ENCODE results near the gene AATK. TPM values are rescaled to one million over a fixed set of nuclear protein-coding genes. Genes with fewer than 3 reads are reported as not detected.
A peak's percentile ranks its signal among the peaks of the same experiment; 100 is the strongest.

AATK gene
- total and polyA plus RNA-seq, 9 of the 15 experiments (the other 6 are each of a cell fraction or from before 2014, with no cell fraction given): 0.11 to 0.55 (median 0.38) TPM; not detected in 5

- Histone ChIP-seq H3K79me2 (ENCODE audit: control insufficient read depth, insufficient read depth, low read length) (no peaks in the 10 kb centered on the region), H3K9me3 (replicated peaks; ENCODE audit: control insufficient read depth, insufficient read depth, low read depth, low read length) (no peaks in the 10 kb centered on the region), H3K27ac (ENCODE audit: extremely low read depth, low read depth, low read length) (no peak overlapping the region), H3K36me3 (ENCODE audit: control insufficient read depth, insufficient read depth, low read length) (peaks cover 45% of the 10 kb centered on the region; the same call in 2 of the 3 replicates), H3K4me2 (ENCODE audit: insufficient read depth, low read length) (no peak overlapping the region), H3K27me3 (ENCODE audit: control insufficient read depth in 2 of 2, insufficient read depth in 2 of 2, low read length in 2 of 2) (no peaks in the 10 kb centered on the region), H3K9ac (ENCODE audit: insufficient read depth in 1 of 2, low read depth in 2 of 2, low read length in 2 of 2) (no peak overlapping the region), H3K9me1 (ENCODE audit: control insufficient read depth, insufficient read depth, low read length) (peaks cover 5% of the 10 kb centered on the region), H4K20me1 (replicated peaks; ENCODE audit: control insufficient read depth, insufficient read depth, low read length) (0 out of 2 replicates have a peak, but pooled peaks cover 7% of the 10 kb centered on the region), H3K4me1 (replicated peaks in 1 of 2; ENCODE audit: control insufficient read depth in 2 of 2, insufficient read depth in 2 of 2, low read length in 2 of 2) (peaks cover 47 to 87% of the 10 kb centered on the region in 2 experiments), H2AFZ (ENCODE audit: low read depth, low read length) (no peak overlapping the region), H3K4me3 (no peak overlapping the region)
- in situ Hi-C loops (cut with MboI): no loop called here
- ATAC-seq: no peak
- no TSS peak for BruUV-seq (replicated peaks)
- no peak for FAIRE-seq
- intact Hi-C loops (cut with micrococcal nuclease): loop anchor here (2.0 kb wide), 1 partner anchor 35 kb away; no protein-coding TSS in a partner anchor
- POLR2A ChIA-PET: interaction anchor here (1.0 to 1.1 kb wide), 2 partner anchors 50 to 74 kb away, joined by 3 read pairs; no protein-coding TSS in a partner anchor
- CTCF ChIA-PET (ENCODE audit: low intra/inter-chr PET ratio): no interaction called here
- 87% methylated on average over 15 of the region's 23 CpGs for WGBS (ENCODE audit: insufficient coverage, low coverage, missing lambda C conversion rate)
- DNase-seq (ENCODE audit: extremely low read depth in 1 of 4, low spot score in 3 of 4): no peak
- TF ChIP-seq, protein P1, sequence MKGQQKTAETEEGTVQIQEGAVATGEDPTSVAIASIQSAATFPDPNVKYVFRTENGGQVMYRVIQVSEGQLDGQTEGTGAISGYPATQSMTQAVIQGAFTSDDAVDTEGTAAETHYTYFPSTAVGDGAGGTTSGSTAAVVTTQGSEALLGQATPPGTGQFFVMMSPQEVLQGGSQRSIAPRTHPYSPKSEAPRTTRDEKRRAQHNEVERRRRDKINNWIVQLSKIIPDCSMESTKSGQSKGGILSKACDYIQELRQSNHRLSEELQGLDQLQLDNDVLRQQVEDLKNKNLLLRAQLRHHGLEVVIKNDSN (CRISPR knock-in tag; IDR thresholded peaks at IDR 0.05): no peak
- TF ChIP-seq BACH1 (tag; IDR thresholded peaks at IDR 0.05) (no peak), POLR2G (IDR thresholded peaks at IDR 0.05; ENCODE audit: low read depth, low read length) (peak; percentile 37; the same call in 1 of the 2 replicates), MTA1 (IDR thresholded peaks at IDR 0.05; ENCODE audit: borderline replicate concordance) (no peak)
Measured at GRCh38 chr17:81091774-81092517, 74.1 kb downstream of the AATK start.
